Non-pigmented ciliary epithelial cell (primary cell): ENCODE measurements around the gene EIF3K.

Experiments
- DNase-seq: peaks from one replicate; pipeline ENCODE4 v3.0.0-alpha.2; 2010; ENCODE audit warnings: low read depth

EIF3K gene

GRCh38 chr19:38649305-38650171 is 30.6 kb downstream of the EIF3K start:
- DNase-seq: no peak

- no peak for DNase-seq
These were observed 31.3 kb downstream of the EIF3K start for GRCh38 chr19:38650172-38650775.

GRCh38 chr19:38650911-38651584 is 32.1 kb downstream of the EIF3K start:
- DNase-seq: no peak

- no peak for DNase-seq
These were observed 34.1 kb downstream of the EIF3K start for GRCh38 chr19:38653028-38653571.

GRCh38 chr19:38654628-38655055 is 35.7 kb downstream of the EIF3K start:
- DNase-seq: no peak

- DNase-seq: no peak
These were observed 36.3 kb downstream of the EIF3K start for GRCh38 chr19:38655148-38655824.

- DNase-seq: no peak
These were observed 37.4 kb downstream of the EIF3K start for GRCh38 chr19:38656171-38656981.

GRCh38 chr19:38657633-38658222 is 38.7 kb downstream of the EIF3K start:
- peak; percentile 61 for DNase-seq

GRCh38 chr19:38658462-38659306 is 39.7 kb downstream of the EIF3K start:
- DNase-seq: peak; percentile 99

- no peak for DNase-seq
These were observed 41.7 kb downstream of the EIF3K start for GRCh38 chr19:38660724-38661123.

- DNase-seq: no peak
These were observed 42.1 kb downstream of the EIF3K start for GRCh38 chr19:38661136-38661535.

GRCh38 chr19:38661996-38662395 is 43.0 kb downstream of the EIF3K start:
- DNase-seq: no peak

GRCh38 chr19:38662537-38663155 is 43.7 kb downstream of the EIF3K start:
- DNase-seq: no peak

- no peak for DNase-seq
These were observed 44.2 kb downstream of the EIF3K start for GRCh38 chr19:38663156-38663651.

GRCh38 chr19:38663957-38664502 is 45.0 kb downstream of the EIF3K start:
- no peak for DNase-seq

- DNase-seq: no peak
These were observed 45.7 kb downstream of the EIF3K start for GRCh38 chr19:38664503-38665211.

GRCh38 chr19:38665219-38665931 is 46.4 kb downstream of the EIF3K start:
- no peak for DNase-seq
